Neural progenitor cell (in vitro differentiated cells): Measurements from ENCODE around the gene ZNF189. TPM values are rescaled to one million over a fixed set of nuclear protein-coding genes. Genes with fewer than 3 reads are reported as not detected.

Experiments
- DNase-seq: peaks from one replicate; pipeline ENCODE4 v3.0.0-alpha.2; 2016; ENCODE audit warnings: low spot score
- H2AFZ ChIP-seq: fragments of 200-600 bp; sonication (generic); replicated peaks from 2 replicates; pipeline ENCODE4 v1.6.1; 2016; ENCODE audit warnings: antibody characterized with exemption
- H3F3A ChIP-seq: fragments of 200-600 bp; sonication (generic); 2 replicates; pipeline ENCODE4 v1.6.1; 2016; ENCODE audit warnings: antibody characterized with exemption, low read depth
- H3K27ac ChIP-seq: fragments of 200-600 bp; sonication (generic); 2 replicates; pipeline ENCODE4 v1.5.1; 2016; ENCODE audit warnings: mild to moderate bottlenecking
- H3K27me3 ChIP-seq: fragments of 200-600 bp; sonication (generic); 2 replicates; pipeline ENCODE4 v1.6.1; 2016; ENCODE audit warnings: mild to moderate bottlenecking, moderate library complexity
- H3K36me3 ChIP-seq: fragments of 200-600 bp; sonication (generic); 2 replicates; pipeline ENCODE4 v1.5.1; 2016
- H3K4me1 ChIP-seq: fragments of 200-600 bp; sonication (generic); 2 replicates; pipeline ENCODE4 v1.6.1; 2016; ENCODE audit warnings: mixed run types
- H3K4me2 ChIP-seq: fragments of 200-600 bp; sonication (generic); 2 replicates; pipeline ENCODE4 v1.6.1; 2016
- H3K4me3 ChIP-seq: fragments of 200-600 bp; sonication (generic); 2 replicates; pipeline ENCODE4 v1.5.1; 2016
- H3K79me2 ChIP-seq: fragments of 200-600 bp; sonication (generic); 2 replicates; pipeline ENCODE4 v1.6.1; 2016; ENCODE audit warnings: low read depth
- H3K9ac ChIP-seq: fragments of 200-600 bp; sonication (generic); 2 replicates; pipeline ENCODE4 v1.6.1; 2016
- H3K9me3 ChIP-seq: fragments of 200-600 bp; sonication (generic); 2 replicates; pipeline ENCODE4 v1.5.1; 2016; ENCODE audit warnings: low read depth
- H4K20me1 ChIP-seq: fragments of 200-600 bp; sonication (generic); 2 replicates; pipeline ENCODE4 v1.6.1; 2016; ENCODE audit warnings: low read depth
- H3K27ac Mint-ChIP-seq: 3 replicates; pipeline ENCODE4 v1.8.0; 2021; ENCODE audit warnings: mixed read lengths
- H3K27me3 Mint-ChIP-seq: 2 replicates; pipeline ENCODE4 v1.8.0; 2022; ENCODE audit warnings: low read depth, mild to moderate bottlenecking, inconsistent platforms, moderate library complexity, mixed read lengths; ENCODE audit not compliant: insufficient read depth
- H3K36me3 Mint-ChIP-seq: 3 replicates; pipeline ENCODE4 v1.8.0; 2021; ENCODE audit warnings: mixed read lengths
- H3K4me1 Mint-ChIP-seq: 3 replicates; pipeline ENCODE4 v1.8.0; 2021; ENCODE audit warnings: mixed read lengths
- H3K4me3 Mint-ChIP-seq: 3 replicates; pipeline ENCODE4 v1.8.0; 2021; ENCODE audit warnings: mild to moderate bottlenecking, moderate library complexity, mixed read lengths
- H3K9me3 Mint-ChIP-seq: 3 replicates; pipeline ENCODE4 v1.8.0; 2020; ENCODE audit warnings: mixed read lengths
- EZH2 ChIP-seq: fragments of 200-600 bp; sonication (generic); IDR thresholded peaks from 2 replicates; pipeline ENCODE4 v1.6.1; 2017; ENCODE audit warnings: antibody characterized with exemption, mild to moderate bottlenecking, moderate library complexity
- EZH2phosphoT487 ChIP-seq: fragments of 200-600 bp; sonication (generic); IDR thresholded peaks from 2 replicates; pipeline ENCODE4 v1.6.1; 2017; ENCODE audit warnings: antibody characterized with exemption
- total RNA-seq: library from RNA; depleted of rRNA; stranded (reverse); fragments of >200 nt; gene quantifications from 2 replicates; pipeline ENCODE4 v1.2.3, GENCODE V29; 2015; ENCODE audit warnings: low replicate concordance
- TF ChIP-seq, protein P1 (sequence below): fragments of 200-600 bp; sonication (generic); IDR thresholded peaks from 2 replicates; pipeline ENCODE4 v1.5.1; 2017; ENCODE audit warnings: antibody characterized with exemption, mild to moderate bottlenecking

Gene ZNF189
- total RNA-seq, 1 donor from 2014 or later: 40.2 TPM

DNA sequence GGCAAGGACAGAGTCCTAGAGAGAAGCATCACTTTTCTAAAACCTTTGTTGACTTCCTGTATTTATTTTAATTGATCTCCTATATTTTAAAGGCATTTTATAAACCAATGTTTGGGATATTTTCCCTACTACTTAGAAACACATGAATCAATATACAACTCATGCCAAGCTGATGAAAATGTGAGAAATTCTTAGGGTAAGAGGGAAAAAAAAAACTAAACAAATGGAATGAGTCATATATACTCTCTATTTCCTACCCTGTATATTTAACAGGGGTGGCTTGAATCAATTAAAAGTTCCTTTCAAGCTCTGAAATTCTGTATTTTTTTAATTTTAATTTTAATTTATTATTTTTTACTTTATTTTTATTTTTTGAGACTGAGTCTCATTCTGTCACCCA lies 33.5 kb upstream of the ZNF189 start:
- Mint-ChIP-seq H3K9me3 (no peaks in the 10 kb centered on the region), H3K27me3 (no peaks in the 10 kb centered on the region)

DNA sequence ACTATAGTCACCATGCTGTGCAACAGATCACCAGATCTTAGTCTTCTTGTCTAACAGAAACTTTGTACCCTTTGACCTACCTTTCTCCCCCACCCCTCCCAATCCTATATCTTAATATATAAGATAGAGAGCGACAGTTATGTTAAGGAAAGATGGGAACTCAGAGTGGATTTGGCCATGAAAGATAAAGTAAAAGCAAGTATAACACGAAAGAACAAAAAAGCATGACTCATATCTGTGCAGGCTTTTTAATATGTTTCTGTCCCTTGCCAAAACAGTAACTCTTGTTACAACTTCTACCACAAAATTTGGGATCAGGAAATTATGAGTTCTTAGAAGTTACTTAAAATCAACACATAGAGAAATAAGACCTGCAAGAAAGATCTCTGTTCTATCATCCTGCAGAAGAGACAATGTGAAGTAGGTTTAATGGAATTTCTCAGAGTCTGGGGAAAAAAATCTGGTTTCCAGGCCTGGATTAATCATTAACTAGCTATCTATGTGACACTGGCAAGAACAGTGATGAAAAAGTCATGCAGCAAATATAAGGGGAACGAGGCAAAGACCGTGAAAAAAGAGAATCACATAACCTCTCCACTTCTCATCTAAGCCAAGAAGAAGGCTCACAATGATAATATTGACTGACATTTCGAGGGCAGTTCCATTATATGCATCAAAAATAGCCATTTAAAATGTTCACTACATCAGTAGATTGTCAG lies 32.5 kb upstream of the ZNF189 start:
- Histone ChIP-seq H3K36me3 (no peaks in the 10 kb centered on the region), H3K9ac (no peak overlapping the region), H3F3A (no peaks in the 10 kb centered on the region), H3K79me2 (no peaks in the 10 kb centered on the region), H3K27ac (no peak overlapping the region), H3K4me3 (no peak overlapping the region), H4K20me1 (no peaks in the 10 kb centered on the region), H3K9me3 (no peaks in the 10 kb centered on the region), H2AFZ (no peak overlapping the region), H3K27me3 (no peaks in the 10 kb centered on the region), H3K4me1 (no peaks in the 10 kb centered on the region), H3K4me2 (no peak overlapping the region)
- Mint-ChIP-seq H3K27ac (no peak overlapping the region), H3K4me1 (no peaks in the 10 kb centered on the region), H3K9me3 (no peaks in the 10 kb centered on the region), H3K4me3 (no peak overlapping the region), H3K27me3 (no peaks in the 10 kb centered on the region), H3K36me3 (no peaks in the 10 kb centered on the region)
- no peak for DNase-seq
- TF ChIP-seq, protein P1, sequence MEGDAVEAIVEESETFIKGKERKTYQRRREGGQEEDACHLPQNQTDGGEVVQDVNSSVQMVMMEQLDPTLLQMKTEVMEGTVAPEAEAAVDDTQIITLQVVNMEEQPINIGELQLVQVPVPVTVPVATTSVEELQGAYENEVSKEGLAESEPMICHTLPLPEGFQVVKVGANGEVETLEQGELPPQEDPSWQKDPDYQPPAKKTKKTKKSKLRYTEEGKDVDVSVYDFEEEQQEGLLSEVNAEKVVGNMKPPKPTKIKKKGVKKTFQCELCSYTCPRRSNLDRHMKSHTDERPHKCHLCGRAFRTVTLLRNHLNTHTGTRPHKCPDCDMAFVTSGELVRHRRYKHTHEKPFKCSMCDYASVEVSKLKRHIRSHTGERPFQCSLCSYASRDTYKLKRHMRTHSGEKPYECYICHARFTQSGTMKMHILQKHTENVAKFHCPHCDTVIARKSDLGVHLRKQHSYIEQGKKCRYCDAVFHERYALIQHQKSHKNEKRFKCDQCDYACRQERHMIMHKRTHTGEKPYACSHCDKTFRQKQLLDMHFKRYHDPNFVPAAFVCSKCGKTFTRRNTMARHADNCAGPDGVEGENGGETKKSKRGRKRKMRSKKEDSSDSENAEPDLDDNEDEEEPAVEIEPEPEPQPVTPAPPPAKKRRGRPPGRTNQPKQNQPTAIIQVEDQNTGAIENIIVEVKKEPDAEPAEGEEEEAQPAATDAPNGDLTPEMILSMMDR: no peak
- no peak for TF ChIP-seq EZH2phosphoT487
- no peak for TF ChIP-seq EZH2

More for the DNA sequence above, 33.5 kb upstream of the ZNF189 start:
- H3K4me2 ChIP-seq: no peak overlapping the region
- H3F3A ChIP-seq: no peaks in the 10 kb centered on the region
- TF ChIP-seq EZH2: no peak
- TF ChIP-seq, protein P1: no peak
- TF ChIP-seq EZH2phosphoT487: no peak
- DNase-seq: no peak
- H3K27ac ChIP-seq: no peak overlapping the region
- no peaks in the 10 kb centered on the region for H4K20me1 ChIP-seq
- no peak overlapping the region for H3K27ac Mint-ChIP-seq
- no peaks in the 10 kb centered on the region for H3K79me2 ChIP-seq
- no peak overlapping the region for H2AFZ ChIP-seq
- H3K36me3 ChIP-seq: no peaks in the 10 kb centered on the region
- H3K4me1 ChIP-seq: no peaks in the 10 kb centered on the region
- H3K9me3 ChIP-seq: no peaks in the 10 kb centered on the region
- no peaks in the 10 kb centered on the region for H3K4me1 Mint-ChIP-seq
- no peaks in the 10 kb centered on the region for H3K36me3 Mint-ChIP-seq
- no peak overlapping the region for H3K9ac ChIP-seq
- H3K27me3 ChIP-seq: no peaks in the 10 kb centered on the region
- H3K4me3 ChIP-seq: no peak overlapping the region
- no peak overlapping the region for H3K4me3 Mint-ChIP-seq

DNA sequence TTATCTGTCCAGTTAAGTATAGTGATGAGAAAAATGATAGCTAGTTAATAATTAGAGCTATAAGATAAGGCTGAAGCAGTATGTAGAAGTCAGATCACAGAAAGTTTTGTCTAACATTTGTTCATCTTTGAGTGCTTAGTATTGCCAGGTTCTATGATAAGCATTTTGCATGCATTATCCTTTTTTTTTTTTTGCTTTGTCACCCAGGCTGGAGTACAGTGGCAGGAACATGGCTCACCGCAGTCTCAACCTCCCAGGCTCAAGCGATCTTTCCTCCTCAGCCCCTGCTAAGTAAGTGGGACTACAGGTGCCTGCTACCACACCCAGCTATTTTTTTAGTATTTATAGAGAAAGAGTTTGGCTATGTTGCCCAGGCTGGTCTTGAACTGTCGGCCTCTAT lies 31.3 kb upstream of the ZNF189 start:
- no peaks in the 10 kb centered on the region for H3F3A ChIP-seq
- Mint-ChIP-seq H3K27me3 (no peaks in the 10 kb centered on the region), H3K27ac (no peak overlapping the region), H3K4me1 (no peaks in the 10 kb centered on the region), H3K36me3 (no peaks in the 10 kb centered on the region), H3K4me3 (no peak overlapping the region), H3K9me3 (no peaks in the 10 kb centered on the region)
- no peak overlapping the region for H3K4me2 ChIP-seq
- H2AFZ ChIP-seq: no peak overlapping the region
- DNase-seq: no peak
- no peak overlapping the region for H3K27ac ChIP-seq
- H3K27me3 ChIP-seq: no peaks in the 10 kb centered on the region
- no peaks in the 10 kb centered on the region for H3K9me3 ChIP-seq
- no peaks in the 10 kb centered on the region for H3K4me1 ChIP-seq
- H3K4me3 ChIP-seq: no peak overlapping the region
- no peaks in the 10 kb centered on the region for H3K36me3 ChIP-seq
- no peaks in the 10 kb centered on the region for H4K20me1 ChIP-seq
- TF ChIP-seq, protein P1: no peak
- TF ChIP-seq EZH2phosphoT487 (no peak), EZH2 (no peak)
- no peaks in the 10 kb centered on the region for H3K79me2 ChIP-seq
- no peak overlapping the region for H3K9ac ChIP-seq
